Fibroblast of villous mesenchyme (primary cell): Measurements from ENCODE around the gene KLRB1. TPM values are rescaled to one million over a fixed set of nuclear protein-coding genes. Genes with fewer than 3 reads are reported as not detected.
A peak's percentile ranks its signal among the peaks of the same experiment; 100 is the strongest.

Source experiments
- DNase-seq: peaks from one replicate; pipeline ENCODE4 v3.0.0-alpha.2; 2010; ENCODE audit warnings: low read depth
- H3K4me3 ChIP-seq: 2 replicates; pipeline ENCODE4 v1.5.1; 2011; ENCODE audit warnings: low read depth, mild to moderate bottlenecking, low read length
- CTCF ChIP-seq: IDR thresholded peaks from 2 replicates; pipeline ENCODE4 v1.5.1; 2012; ENCODE audit warnings: low read depth, mild to moderate bottlenecking, low read length; ENCODE audit not compliant: insufficient read depth
- total RNA-seq: library from RNA; depleted of rRNA; stranded (reverse); fragments of >200 nt; gene quantifications from 2 replicates; pipeline ENCODE4 v1.2.3, GENCODE V29; 2012

The KLRB1 gene
- total RNA-seq, 1 donor, result not detected

GRCh38 chr12:9636150-9636850, 28.6 kb upstream of the KLRB1 start:
- DNase-seq, result no peak
- no peak for TF ChIP-seq CTCF
- no peak overlapping the region for H3K4me3 ChIP-seq

GRCh38 chr12:9634969-9635754, 27.4 kb upstream of the KLRB1 start:
- no peak for DNase-seq
- no peak overlapping the region for H3K4me3 ChIP-seq
- no peak for TF ChIP-seq CTCF

GRCh38 chr12:9634177-9634803, 26.6 kb upstream of the KLRB1 start:
- TF ChIP-seq CTCF, result peak; percentile 73
- no peak overlapping the region for H3K4me3 ChIP-seq
- peak; percentile 65 for DNase-seq

GRCh38 chr12:9632766-9633165, 25.1 kb upstream of the KLRB1 start:
- H3K4me3 ChIP-seq, result no peak overlapping the region
- no peak for DNase-seq
- no peak for TF ChIP-seq CTCF

- no peak for DNase-seq
- no peak for TF ChIP-seq CTCF
- H3K4me3 ChIP-seq, result no peak overlapping the region
Observed at GRCh38 chr12:9626821-9627220, 19.1 kb upstream of the KLRB1 start.

GRCh38 chr12:9626291-9626690, 18.6 kb upstream of the KLRB1 start:
- no peak for DNase-seq
- no peak overlapping the region for H3K4me3 ChIP-seq
- no peak for TF ChIP-seq CTCF
